Tibial nerve (tissue), 4 donors: ENCODE data around the gene BLVRA. TPM values are rescaled to one million over a fixed set of nuclear protein-coding genes. Genes with fewer than 3 reads are reported as not detected.

Source experiments
- DNase-seq, 2 donors: peaks; one replicate each; pipeline ENCODE4 v3.0.0-alpha.2; 2019; ENCODE audit warnings: low spot score in 2 of 2
- H3K27ac ChIP-seq, 4 donors: fragments of 200-600 bp; sonication (generic) in 3 of 4; one replicate each; pipeline ENCODE4 v1.5.1; 2017 to 2019; ENCODE audit warnings: mild to moderate bottlenecking in 1 of 4
- H3K27me3 ChIP-seq, 2 donors: fragments of 200-600 bp; sonication (generic) in 1 of 2; one replicate each; pipeline versions ENCODE4 v1.5.1 to v1.6.0; 2017 to 2019
- H3K36me3 ChIP-seq, 3 donors: fragments of 200-600 bp; sonication (generic); one replicate each; pipeline ENCODE4 v1.5.1; 2018 to 2019
- H3K4me1 ChIP-seq, 4 donors: fragments of 200-600 bp; sonication (generic) in 3 of 4; one replicate each; pipeline ENCODE4 v1.5.1; 2017 to 2019
- H3K4me3 ChIP-seq, 4 donors: fragments of 200-600 bp; sonication (generic) in 3 of 4; one replicate each; pipeline ENCODE4 v1.5.1; 2017 to 2019; ENCODE audit warnings: mild to moderate bottlenecking in 1 of 4, moderate library complexity in 1 of 4
- H3K9me3 ChIP-seq, 4 donors: fragments of 200-600 bp; sonication (generic) in 3 of 4; one replicate each; pipeline ENCODE4 v1.5.1; 2017 to 2019
- CTCF ChIP-seq, 5 experiments: fragments of 200-600 bp in 3 of 5; fragments of 450-650 bp in 2 of 5; sonication (generic) in 3 of 5; IDR thresholded peaks; one replicate each; pipeline ENCODE4 v1.5.1; 2016 to 2019; ENCODE audit warnings: antibody characterized with exemption in 5 of 5, mild to moderate bottlenecking in 3 of 5, moderate library complexity in 2 of 5
- EP300 ChIP-seq, 2 donors: sonication (generic); formaldehyde crosslinking; IDR thresholded peaks; one replicate each; pipeline ENCODE4 v1.6.1; 2017; ENCODE audit warnings: antibody characterized with exemption in 2 of 2, mild to moderate bottlenecking in 1 of 2
- POLR2A ChIP-seq, 2 donors: fragments of 450-650 bp; IDR thresholded peaks; one replicate each; pipeline ENCODE4 v1.6.1; 2017; ENCODE audit warnings: antibody characterized with exemption in 2 of 2, mild to moderate bottlenecking in 2 of 2, moderate library complexity in 2 of 2
- WGBS, 2 donors: methylation state at CpG; one replicate each; pipeline ENCODE4 v1.1.5; 2018; 5-methylcytosine and 5-hydroxymethylcytosine counted together
- total RNA-seq, 4 donors: library from RNA; depleted of rRNA; stranded (reverse); fragments of >200 nt; gene quantifications; one replicate each; pipeline ENCODE4 v1.1.0, GENCODE V29; 2016

BLVRA gene
- total RNA-seq, 4 donors from 2014 or later: 32.2 to 70.5 (median 48.5) TPM

GRCh38 chr7:43723007-43723341, 35.5 kb upstream of the BLVRA start:
- TF ChIP-seq POLR2A (IDR thresholded peaks at IDR 0.05): no peak
- TF ChIP-seq CTCF (IDR thresholded peaks at IDR 0.05): no peak
- no peak for TF ChIP-seq EP300 (IDR thresholded peaks at IDR 0.05)
- no peak overlapping the region for H3K27ac ChIP-seq
- no peaks in the 10 kb centered on the region for H3K27me3 ChIP-seq
- H3K9me3 ChIP-seq: no peaks in the 10 kb centered on the region
- no peak overlapping the region for H3K4me3 ChIP-seq
- H3K36me3 ChIP-seq: no peaks in the 10 kb centered on the region
- peaks cover 0 to 41% (median 1%) of the 10 kb centered on the region in 4 donors for H3K4me1 ChIP-seq
- no peak for DNase-seq

- H3K4me3 ChIP-seq: no peak overlapping the region
- peaks cover 0 to 54% (median 12%) of the 10 kb centered on the region in 4 donors for H3K4me1 ChIP-seq
- TF ChIP-seq CTCF (IDR thresholded peaks at IDR 0.05) (no peak), EP300 (IDR thresholded peaks at IDR 0.05) (no peak), POLR2A (IDR thresholded peaks at IDR 0.05) (no peak)
- no peaks in the 10 kb centered on the region for H3K36me3 ChIP-seq
- H3K27me3 ChIP-seq: no peaks in the 10 kb centered on the region
- H3K9me3 ChIP-seq: no peaks in the 10 kb centered on the region
- no peak for DNase-seq
- no peak overlapping the region for H3K27ac ChIP-seq
- 69 to 75% methylated on average over 3 of the region's 3 CpGs for WGBS, 2 donors
Observed at GRCh38 chr7:43725251-43725650, 33.2 kb upstream of the BLVRA start.

GRCh38 chr7:43726466-43726865, 32.0 kb upstream of the BLVRA start:
- no peak overlapping the region for H3K4me3 ChIP-seq
- no peak overlapping the region for H3K27ac ChIP-seq
- peaks cover 0 to 50% (median 13%) of the 10 kb centered on the region in 4 donors for H3K4me1 ChIP-seq

GRCh38 chr7:43727003-43727402, 31.5 kb upstream of the BLVRA start:
- Histone ChIP-seq H3K9me3 (no peaks in the 10 kb centered on the region), H3K4me3 (no peak overlapping the region), H3K36me3 (no peaks in the 10 kb centered on the region), H3K27me3 (no peaks in the 10 kb centered on the region), H3K27ac (no peak overlapping the region), H3K4me1 (peaks cover 0 to 49% (median 13%) of the 10 kb centered on the region in 4 donors)
- WGBS, 2 donors: 90 to 94% methylated on average over 5 of the region's 5 CpGs
- no peak for DNase-seq
- TF ChIP-seq POLR2A (IDR thresholded peaks at IDR 0.05) (no peak), CTCF (IDR thresholded peaks at IDR 0.05) (no peak), EP300 (IDR thresholded peaks at IDR 0.05) (no peak)

More at GRCh38 chr7:43726466-43726865, 32.0 kb upstream of the BLVRA start:
- TF ChIP-seq EP300 (IDR thresholded peaks at IDR 0.05) (no peak), CTCF (IDR thresholded peaks at IDR 0.05) (no peak), POLR2A (IDR thresholded peaks at IDR 0.05) (no peak)
- Histone ChIP-seq H3K36me3 (no peaks in the 10 kb centered on the region), H3K27me3 (no peaks in the 10 kb centered on the region), H3K9me3 (no peaks in the 10 kb centered on the region)
- no peak for DNase-seq
- 52 to 57% methylated on average over 4 of the region's 4 CpGs for WGBS, 2 donors

GRCh38 chr7:43727494-43727893, 31.0 kb upstream of the BLVRA start:
- no peaks in the 10 kb centered on the region for H3K27me3 ChIP-seq
- no peaks in the 10 kb centered on the region for H3K36me3 ChIP-seq
- H3K4me1 ChIP-seq: peaks cover 0 to 49% (median 13%) of the 10 kb centered on the region in 4 donors
- TF ChIP-seq EP300 (IDR thresholded peaks at IDR 0.05) (no peak), CTCF (IDR thresholded peaks at IDR 0.05) (no peak), POLR2A (IDR thresholded peaks at IDR 0.05) (no peak)
- H3K4me3 ChIP-seq: no peak overlapping the region
- H3K9me3 ChIP-seq: no peaks in the 10 kb centered on the region
- no peak overlapping the region for H3K27ac ChIP-seq
- WGBS, 2 donors: 40 to 52% methylated on average over 1 of the region's 1 CpG
- no peak for DNase-seq
